ENCODE results near the gene IL2RA.
"Not testable (repeated sequence)": the region's sequence is repeated elsewhere in the genome, so short reads cannot be mapped to it uniquely, and the experiment has no call there.

IL2RA gene

DNA sequence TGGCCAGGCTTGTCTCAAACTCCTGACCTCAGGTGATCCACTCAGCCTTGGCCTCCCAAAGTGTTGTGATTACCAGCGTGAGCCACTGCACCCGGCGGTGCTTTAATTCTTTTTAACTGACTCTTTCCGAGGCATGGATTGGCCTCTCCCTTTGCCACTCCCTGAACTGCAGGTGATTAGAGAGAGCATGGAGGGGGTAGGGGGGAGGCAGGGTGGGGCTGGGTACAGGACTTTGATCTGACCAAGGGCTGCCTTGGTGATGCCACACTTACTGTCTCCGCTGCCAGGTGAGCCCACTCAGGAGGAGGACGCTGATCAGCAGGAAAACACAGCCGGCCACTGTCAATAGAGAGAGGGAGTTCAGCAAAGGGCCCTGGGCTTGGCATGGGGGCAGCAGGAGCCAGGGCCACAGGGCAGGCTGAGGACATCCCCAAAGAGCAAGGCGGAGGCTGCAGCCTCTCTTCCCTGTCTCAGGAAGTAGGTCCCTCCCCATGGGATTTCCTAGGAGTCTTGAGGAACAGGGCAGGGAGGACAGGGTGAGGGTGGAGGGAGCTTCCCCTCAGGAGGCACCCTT is 44.3 kb downstream of the IL2RA start:
- DNase-seq (ENCODE audit: low read depth in 1 of 2, low spot score in 1 of 2): no peak

DNA sequence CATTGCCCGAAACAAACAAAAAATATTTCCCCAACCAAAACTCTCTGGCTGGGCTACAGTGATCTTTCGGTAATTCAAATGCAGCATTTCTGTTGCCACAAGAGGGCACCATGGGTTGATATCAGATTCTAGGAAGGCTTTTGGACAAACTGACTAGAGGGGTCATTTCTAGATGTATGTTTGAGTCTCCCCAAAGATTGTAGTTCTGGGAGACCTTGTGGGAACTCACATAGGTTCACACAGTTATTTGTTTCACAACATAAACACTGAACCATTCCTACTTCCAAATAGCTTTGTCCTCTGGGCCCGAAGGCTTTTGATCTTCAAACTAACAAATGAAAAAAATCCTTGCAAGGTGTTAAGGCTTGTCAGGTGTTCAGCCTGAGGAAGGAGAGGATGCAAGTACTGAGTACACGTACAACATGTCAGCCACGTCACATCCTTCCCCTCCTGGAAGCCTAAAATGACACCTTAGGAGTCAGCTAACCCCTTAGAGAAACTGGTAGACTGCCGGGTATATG is 47.9 kb downstream of the IL2RA start:
- DNase-seq (ENCODE audit: low read depth in 1 of 2, low spot score in 1 of 2): peak in 1 of 2 donors; percentile 57

DNA sequence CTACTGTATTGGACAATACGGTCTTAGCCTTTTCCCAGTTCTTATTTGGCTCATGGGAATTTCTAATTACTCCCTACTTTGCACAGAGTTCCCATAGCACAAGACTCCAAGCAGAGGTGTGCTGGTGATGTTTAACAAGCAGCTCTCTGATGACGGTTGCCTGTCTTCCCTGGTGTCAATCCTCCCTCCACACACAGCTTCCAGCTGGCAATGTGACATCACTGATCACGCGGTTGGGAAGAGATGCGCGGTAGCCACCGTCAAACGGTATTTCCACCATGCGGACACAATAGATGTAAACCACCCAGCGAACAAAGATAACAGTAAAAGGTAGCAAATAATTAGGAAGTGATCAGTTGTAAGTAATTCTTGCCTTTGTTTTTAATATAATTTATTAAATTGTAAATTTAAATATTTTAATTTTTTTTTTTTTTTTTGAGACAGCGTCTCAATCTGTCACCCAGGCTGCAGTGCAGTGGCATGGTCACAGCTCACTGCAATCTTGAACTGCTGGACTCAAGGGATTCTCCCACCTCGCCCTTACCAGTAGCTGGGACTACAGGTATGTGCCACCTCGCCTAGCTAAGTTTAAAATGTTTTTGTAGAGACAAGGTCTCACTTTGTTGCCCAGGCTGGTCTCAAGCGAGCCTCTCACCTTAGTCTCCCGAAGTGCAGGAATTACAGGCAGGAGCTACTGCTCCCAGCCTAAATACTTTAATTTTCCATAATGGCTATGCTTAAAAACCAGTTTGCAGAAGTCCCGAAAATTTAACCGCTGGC is 48.6 kb downstream of the IL2RA start:
- DNase-seq (ENCODE audit: low read depth in 1 of 2, low spot score in 1 of 2): no peak

- DNase-seq (ENCODE audit: low read depth in 1 of 2, low spot score in 1 of 2): no peak
Observed at GRCh38 chr10:6012121-6012905, 49.9 kb downstream of the IL2RA start.

GRCh38 chr10:6011558-6011957 is 50.6 kb downstream of the IL2RA start:
- DNase-seq (ENCODE audit: low read depth in 1 of 2, low spot score in 1 of 2): no peak

GRCh38 chr10:6010569-6010968 is 51.6 kb downstream of the IL2RA start:
- DNase-seq (ENCODE audit: low read depth in 1 of 2, low spot score in 1 of 2): no peak

GRCh38 chr10:6009961-6010360 is 52.2 kb downstream of the IL2RA start:
- no peak for DNase-seq (ENCODE audit: low read depth in 1 of 2, low spot score in 1 of 2)

DNA sequence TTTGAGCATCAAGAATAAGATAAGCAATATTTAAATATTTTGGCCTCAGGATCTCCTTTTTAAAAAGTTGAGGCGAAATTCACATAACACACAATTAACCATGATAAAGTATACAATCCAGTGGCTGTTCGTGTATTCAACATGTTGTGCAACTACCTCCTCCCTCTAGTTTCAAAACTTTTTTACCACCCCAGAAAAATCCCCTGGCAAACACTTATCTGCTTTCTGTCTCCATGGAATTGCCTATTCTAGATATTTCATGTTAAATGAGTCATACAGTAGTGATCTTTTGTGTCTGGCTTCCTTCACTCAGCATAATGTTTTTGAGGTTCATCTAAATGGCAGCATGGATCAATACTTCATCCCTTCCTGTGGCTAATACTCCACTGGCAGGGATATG is 53.0 kb downstream of the IL2RA start:
- DNase-seq (ENCODE audit: low read depth in 1 of 2, low spot score in 1 of 2): no peak

GRCh38 chr10:6008497-6009142 is 53.5 kb downstream of the IL2RA start:
- DNase-seq (ENCODE audit: low read depth in 1 of 2, low spot score in 1 of 2): no peak

DNA sequence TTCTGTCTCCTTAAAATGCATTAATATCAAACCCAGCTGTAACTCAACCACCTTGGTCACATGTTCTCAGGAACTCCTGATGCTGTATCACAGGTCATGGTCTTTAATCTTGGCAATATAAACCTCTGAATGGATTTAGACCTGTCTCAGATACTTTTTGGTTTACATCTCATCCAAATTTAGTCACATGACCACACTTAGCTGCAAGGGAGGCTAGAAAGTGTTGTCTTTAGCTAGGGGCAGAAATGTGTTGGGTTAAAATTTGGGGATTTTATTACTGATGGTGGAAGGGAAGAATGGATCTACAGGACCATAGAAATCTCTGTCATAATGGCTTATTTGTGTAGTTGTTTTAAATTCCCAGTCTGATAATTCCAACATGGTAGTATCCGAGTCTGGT is 55.2 kb downstream of the IL2RA start:
- no peak for DNase-seq (ENCODE audit: low read depth in 1 of 2, low spot score in 1 of 2)

DNA sequence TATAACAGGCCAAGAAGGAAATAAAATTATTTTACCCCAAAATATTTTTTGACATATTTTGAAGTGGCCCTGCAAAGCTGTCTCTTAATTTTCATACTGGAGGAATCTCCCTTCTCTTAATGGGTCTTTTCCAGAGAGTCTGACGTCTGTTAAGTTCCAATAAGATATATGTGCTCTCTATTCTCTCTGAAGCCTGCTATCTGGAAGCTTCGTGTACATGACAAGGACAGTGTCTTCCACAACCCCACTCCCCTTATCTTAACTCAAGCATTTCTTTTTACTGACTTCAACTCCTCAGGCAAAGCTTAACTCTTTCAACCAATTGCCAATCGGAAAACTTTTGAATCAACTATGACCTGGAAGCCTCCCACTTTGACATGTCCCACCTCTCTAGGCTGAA is 55.6 kb downstream of the IL2RA start:
- DNase-seq (ENCODE audit: low read depth in 1 of 2, low spot score in 1 of 2): no peak

DNA sequence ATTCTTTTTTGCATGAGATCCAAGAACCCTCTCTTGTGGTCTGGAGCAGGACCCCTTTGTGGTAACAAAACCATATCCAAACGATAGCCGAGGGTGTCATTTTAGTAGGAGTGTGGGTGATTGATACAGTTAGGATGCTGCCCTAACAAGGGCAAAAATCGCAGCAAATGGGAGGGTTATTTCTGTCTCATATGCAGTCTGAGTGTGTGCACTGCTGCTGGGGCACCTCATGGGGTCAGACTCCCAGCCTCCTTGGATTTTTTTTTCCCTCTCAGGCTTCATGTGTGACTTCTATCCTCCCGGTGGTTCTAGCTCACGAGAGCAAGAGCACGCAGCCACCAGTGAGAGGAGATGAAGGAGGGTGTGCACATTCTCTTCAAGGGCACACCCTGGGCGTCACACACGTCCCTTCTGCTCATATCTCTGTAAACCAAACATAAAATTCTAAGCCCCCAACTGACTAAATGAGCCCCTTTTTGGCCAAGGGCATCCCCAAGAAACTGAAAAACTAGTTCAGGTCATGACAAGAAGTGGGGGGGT is 56.2 kb downstream of the IL2RA start:
- no peak for DNase-seq (ENCODE audit: low read depth in 1 of 2, low spot score in 1 of 2)

- not testable (repeated sequence) for DNase-seq (ENCODE audit: low read depth in 1 of 2, low spot score in 1 of 2)
Observed at GRCh38 chr10:6005161-6005804, 56.9 kb downstream of the IL2RA start.

DNA sequence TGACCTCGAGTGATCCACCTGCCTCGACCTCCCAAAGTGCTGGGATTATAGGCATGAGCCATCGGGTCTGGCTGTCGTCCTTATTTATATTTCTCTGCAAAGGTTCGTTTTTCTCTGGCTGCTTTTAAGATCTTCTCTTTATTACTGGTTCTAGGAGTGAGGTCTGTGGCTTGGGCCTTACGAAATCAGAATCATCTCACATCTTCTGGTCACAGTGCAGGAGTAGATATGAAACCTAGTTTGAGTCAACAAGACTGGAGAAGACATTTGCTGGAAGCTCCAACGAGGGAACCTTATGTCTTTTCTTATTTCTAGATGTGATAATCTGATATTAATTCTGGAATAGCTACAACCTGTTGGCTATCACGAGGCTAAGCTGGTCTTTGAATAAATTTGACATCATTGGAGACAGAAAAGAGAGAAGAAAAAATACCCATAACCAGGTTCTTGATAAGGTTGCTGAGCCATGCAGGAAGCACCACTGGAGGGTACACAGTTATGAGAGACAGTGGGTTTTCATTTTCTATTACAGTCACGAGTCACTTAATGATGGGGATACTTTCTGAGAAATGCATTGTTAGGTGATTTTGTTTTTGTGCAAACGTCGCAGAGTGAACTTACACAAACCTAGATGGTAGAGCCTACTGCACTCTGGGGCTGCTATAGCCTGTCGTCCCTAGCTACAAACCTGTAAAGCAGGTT is 59.2 kb downstream of the IL2RA start:
- no peak for DNase-seq (ENCODE audit: low read depth in 1 of 2, low spot score in 1 of 2)

- DNase-seq (ENCODE audit: low read depth in 1 of 2, low spot score in 1 of 2): no peak
Observed at GRCh38 chr10:5999440-6000165, 62.6 kb downstream of the IL2RA start.

GRCh38 chr10:5996696-5997095 is 65.5 kb downstream of the IL2RA start:
- no peak for DNase-seq (ENCODE audit: low read depth in 1 of 2, low spot score in 1 of 2)

GRCh38 chr10:5992398-5992797 is 69.8 kb downstream of the IL2RA start:
- no peak for DNase-seq (ENCODE audit: low read depth in 1 of 2, low spot score in 1 of 2)

- DNase-seq (ENCODE audit: low read depth in 1 of 2, low spot score in 1 of 2): no peak
Observed at GRCh38 chr10:5991708-5992107, 70.5 kb downstream of the IL2RA start.

- no peak for DNase-seq (ENCODE audit: low read depth in 1 of 2, low spot score in 1 of 2)
Observed at GRCh38 chr10:5989756-5990155, 72.4 kb downstream of the IL2RA start.

All from activated CD4-positive, alpha-beta T cell treated with anti-CD3 and anti-CD28 coated beads, Interleukin-2, amount 50 U/mL, for 24 hours (primary cell).